Measurements from ENCODE around the gene HSD17B2.

Gene HSD17B2

DNA sequence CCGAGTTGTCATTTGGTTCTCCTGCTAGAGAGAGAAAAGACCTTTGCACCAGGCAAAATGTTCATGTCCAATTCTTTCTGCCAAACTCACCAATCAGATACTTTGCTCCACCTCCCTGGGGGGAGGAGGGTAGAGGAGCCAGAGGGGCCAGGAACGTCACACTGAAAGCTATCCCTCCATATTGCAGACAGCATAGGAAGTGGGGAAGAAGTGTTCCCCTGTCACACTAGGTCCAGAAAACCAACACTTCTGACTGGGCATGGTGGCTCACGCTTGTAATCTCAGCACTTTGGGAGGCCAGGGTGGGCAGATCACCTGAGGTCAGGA, 9.5 kb downstream of the HSD17B2 start:
- Mint-ChIP-seq H3K9me3 (no peaks in the 10 kb centered on the region), H3K27me3 (peaks cover 28% of the 10 kb centered on the region), H3K36me3 (ENCODE audit: insufficient read depth) (no peaks in the 10 kb centered on the region), H3K27ac (ENCODE audit: low read depth) (no peak overlapping the region), H3K4me3 (no peak overlapping the region), H3K4me1 (no peaks in the 10 kb centered on the region)
- ATAC-seq (replicated peaks; ENCODE audit: extremely low read depth, poor library complexity, severe bottlenecking): no peak
- no peak for DNase-seq (ENCODE audit: low spot score in 2 of 2)

DNA sequence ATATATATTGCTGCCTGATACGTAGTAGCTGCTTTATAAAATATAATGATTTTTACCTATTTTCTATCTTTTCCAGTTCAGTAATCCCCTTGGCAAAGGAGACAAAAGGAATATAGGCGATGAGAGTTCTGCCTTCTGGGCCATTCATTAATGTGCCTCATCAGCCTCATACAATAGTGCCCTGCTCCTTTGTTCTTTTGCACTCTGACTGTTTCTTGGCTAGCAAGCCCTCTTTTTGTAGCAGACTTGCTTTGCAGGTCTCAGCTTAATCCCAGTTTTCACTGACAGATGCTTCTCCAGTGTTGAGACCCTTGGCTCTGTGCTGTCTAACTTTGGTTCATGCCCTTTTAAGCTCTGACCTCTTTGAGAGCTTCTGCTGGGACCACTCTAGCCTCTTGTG, 10.4 kb downstream of the HSD17B2 start:
- Mint-ChIP-seq H3K36me3 (ENCODE audit: insufficient read depth) (no peaks in the 10 kb centered on the region), H3K9me3 (no peaks in the 10 kb centered on the region), H3K4me1 (no peaks in the 10 kb centered on the region), H3K27me3 (peaks cover 31% of the 10 kb centered on the region), H3K27ac (ENCODE audit: low read depth) (no peak overlapping the region), H3K4me3 (no peak overlapping the region)
- DNase-seq (ENCODE audit: low spot score in 2 of 2) (no peak), ATAC-seq (replicated peaks; ENCODE audit: extremely low read depth, poor library complexity, severe bottlenecking) (no peak)

GRCh38 chr16:82046541-82046940, 11.5 kb downstream of the HSD17B2 start:
- no peaks in the 10 kb centered on the region for H3K36me3 Mint-ChIP-seq (ENCODE audit: insufficient read depth)
- no peak overlapping the region for H3K27ac Mint-ChIP-seq (ENCODE audit: low read depth)
- DNase-seq (ENCODE audit: low spot score in 2 of 2): no peak
- H3K4me3 Mint-ChIP-seq: no peak overlapping the region
- peaks cover 42% of the 10 kb centered on the region for H3K27me3 Mint-ChIP-seq
- no peak for ATAC-seq (replicated peaks; ENCODE audit: extremely low read depth, poor library complexity, severe bottlenecking)
- no peaks in the 10 kb centered on the region for H3K9me3 Mint-ChIP-seq
- no peaks in the 10 kb centered on the region for H3K4me1 Mint-ChIP-seq

GRCh38 chr16:82046941-82047340, 11.9 kb downstream of the HSD17B2 start:
- peaks cover 42% of the 10 kb centered on the region for H3K27me3 Mint-ChIP-seq
- no peaks in the 10 kb centered on the region for H3K4me1 Mint-ChIP-seq
- H3K4me3 Mint-ChIP-seq: no peak overlapping the region
- no peaks in the 10 kb centered on the region for H3K36me3 Mint-ChIP-seq (ENCODE audit: insufficient read depth)
- H3K9me3 Mint-ChIP-seq: no peaks in the 10 kb centered on the region
- DNase-seq (ENCODE audit: low spot score in 2 of 2): no peak
- no peak overlapping the region for H3K27ac Mint-ChIP-seq (ENCODE audit: low read depth)
- no peak for ATAC-seq (replicated peaks; ENCODE audit: extremely low read depth, poor library complexity, severe bottlenecking)

- ATAC-seq (replicated peaks; ENCODE audit: extremely low read depth, poor library complexity, severe bottlenecking): no peak
Measured at GRCh38 chr16:82047374-82047773, 12.3 kb downstream of the HSD17B2 start.

GRCh38 chr16:82047787-82048186, 12.7 kb downstream of the HSD17B2 start:
- peaks cover 45% of the 10 kb centered on the region for H3K27me3 Mint-ChIP-seq
- H3K4me1 Mint-ChIP-seq: no peaks in the 10 kb centered on the region
- no peak overlapping the region for H3K4me3 Mint-ChIP-seq
- no peak overlapping the region for H3K27ac Mint-ChIP-seq (ENCODE audit: low read depth)
- H3K36me3 Mint-ChIP-seq (ENCODE audit: insufficient read depth): no peaks in the 10 kb centered on the region
- ATAC-seq (replicated peaks; ENCODE audit: extremely low read depth, poor library complexity, severe bottlenecking) (no peak), DNase-seq (ENCODE audit: low spot score in 2 of 2) (no peak)
- H3K9me3 Mint-ChIP-seq: no peaks in the 10 kb centered on the region

More at GRCh38 chr16:82047374-82047773, 12.3 kb downstream of the HSD17B2 start:
- no peaks in the 10 kb centered on the region for H3K36me3 Mint-ChIP-seq (ENCODE audit: insufficient read depth)
- H3K4me1 Mint-ChIP-seq: no peaks in the 10 kb centered on the region
- H3K4me3 Mint-ChIP-seq: no peak overlapping the region
- no peak overlapping the region for H3K27ac Mint-ChIP-seq (ENCODE audit: low read depth)
- no peaks in the 10 kb centered on the region for H3K9me3 Mint-ChIP-seq
- H3K27me3 Mint-ChIP-seq: peaks cover 42% of the 10 kb centered on the region
- DNase-seq (ENCODE audit: low spot score in 2 of 2): no peak

DNA sequence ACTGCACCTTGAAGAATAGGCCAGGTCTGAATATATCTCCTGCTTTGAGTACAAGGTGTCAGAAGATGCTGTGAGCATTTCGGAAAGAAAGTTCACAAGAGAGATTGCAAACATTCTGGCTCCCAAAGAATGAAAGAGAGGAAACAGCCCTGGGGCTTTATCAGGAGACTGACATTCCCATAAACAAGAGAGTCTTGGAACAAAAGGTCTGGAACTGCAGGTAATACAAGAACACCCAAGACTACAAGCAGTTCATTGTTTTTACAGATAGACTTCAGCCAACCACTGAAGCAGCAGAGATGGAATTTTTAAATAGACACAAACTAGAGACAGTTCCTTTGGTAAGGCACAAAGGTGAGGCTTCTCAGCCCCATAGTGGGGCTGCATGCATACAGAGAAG, 14.4 kb downstream of the HSD17B2 start:
- Mint-ChIP-seq H3K4me3 (no peak overlapping the region), H3K9me3 (no peaks in the 10 kb centered on the region), H3K4me1 (no peaks in the 10 kb centered on the region), H3K27me3 (peaks cover 58% of the 10 kb centered on the region), H3K36me3 (ENCODE audit: insufficient read depth) (no peaks in the 10 kb centered on the region), H3K27ac (ENCODE audit: low read depth) (no peak overlapping the region)
- ATAC-seq (replicated peaks; ENCODE audit: extremely low read depth, poor library complexity, severe bottlenecking) (no peak), DNase-seq (ENCODE audit: low spot score in 2 of 2) (no peak)

GRCh38 chr16:82050506-82050905, 15.5 kb downstream of the HSD17B2 start:
- no peaks in the 10 kb centered on the region for H3K9me3 Mint-ChIP-seq
- no peaks in the 10 kb centered on the region for H3K36me3 Mint-ChIP-seq (ENCODE audit: insufficient read depth)
- no peaks in the 10 kb centered on the region for H3K4me1 Mint-ChIP-seq
- no peak for DNase-seq (ENCODE audit: low spot score in 2 of 2)
- ATAC-seq (replicated peaks; ENCODE audit: extremely low read depth, poor library complexity, severe bottlenecking): no peak
- H3K27ac Mint-ChIP-seq (ENCODE audit: low read depth): no peak overlapping the region
- no peak overlapping the region for H3K4me3 Mint-ChIP-seq
- H3K27me3 Mint-ChIP-seq: peaks cover 68% of the 10 kb centered on the region

- no peak for DNase-seq (ENCODE audit: low spot score in 2 of 2)
- ATAC-seq (replicated peaks; ENCODE audit: extremely low read depth, poor library complexity, severe bottlenecking): no peak
- H3K9me3 Mint-ChIP-seq: no peaks in the 10 kb centered on the region
- no peak overlapping the region for H3K4me3 Mint-ChIP-seq
- no peaks in the 10 kb centered on the region for H3K4me1 Mint-ChIP-seq
- H3K27me3 Mint-ChIP-seq: peaks cover 73% of the 10 kb centered on the region
- H3K27ac Mint-ChIP-seq (ENCODE audit: low read depth): no peak overlapping the region
- H3K36me3 Mint-ChIP-seq (ENCODE audit: insufficient read depth): no peaks in the 10 kb centered on the region
Measured at GRCh38 chr16:82050909-82051357, 15.9 kb downstream of the HSD17B2 start.

DNA sequence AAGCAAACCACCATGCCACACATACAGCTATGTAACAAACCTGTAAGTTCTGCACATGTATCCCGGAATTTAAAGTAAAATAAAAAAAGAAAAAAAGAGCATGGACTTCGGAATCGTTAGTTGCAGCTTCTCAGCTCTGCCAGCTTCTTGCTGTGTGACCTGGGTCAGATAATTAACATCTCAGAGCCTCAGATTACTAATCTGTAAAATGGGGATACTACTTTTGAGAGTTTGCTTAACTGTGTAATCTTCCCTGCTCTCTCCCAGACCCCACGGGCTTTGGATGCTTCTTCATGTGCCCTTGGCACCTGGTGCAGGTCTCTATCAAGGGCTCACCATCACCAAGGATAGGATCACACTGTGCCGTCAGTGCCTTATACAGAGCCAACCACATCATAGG, 16.6 kb downstream of the HSD17B2 start:
- H3K9me3 Mint-ChIP-seq: no peaks in the 10 kb centered on the region
- H3K4me1 Mint-ChIP-seq: no peaks in the 10 kb centered on the region
- H3K27ac Mint-ChIP-seq (ENCODE audit: low read depth): no peak overlapping the region
- H3K36me3 Mint-ChIP-seq (ENCODE audit: insufficient read depth): no peaks in the 10 kb centered on the region
- ATAC-seq (replicated peaks; ENCODE audit: extremely low read depth, poor library complexity, severe bottlenecking) (no peak), DNase-seq (ENCODE audit: low spot score in 2 of 2) (no peak)
- H3K4me3 Mint-ChIP-seq: no peak overlapping the region
- peaks cover 73% of the 10 kb centered on the region for H3K27me3 Mint-ChIP-seq

GRCh38 chr16:82055117-82055516, 20.1 kb downstream of the HSD17B2 start:
- Mint-ChIP-seq H3K4me3 (no peak overlapping the region), H3K36me3 (ENCODE audit: insufficient read depth) (no peaks in the 10 kb centered on the region), H3K27me3 (peaks cover 64% of the 10 kb centered on the region), H3K4me1 (no peaks in the 10 kb centered on the region), H3K9me3 (no peaks in the 10 kb centered on the region), H3K27ac (ENCODE audit: low read depth) (no peak overlapping the region)
- DNase-seq (ENCODE audit: low spot score in 2 of 2) (no peak), ATAC-seq (replicated peaks; ENCODE audit: extremely low read depth, poor library complexity, severe bottlenecking) (no peak)

- no peak for DNase-seq (ENCODE audit: low spot score in 2 of 2)
- Mint-ChIP-seq H3K36me3 (ENCODE audit: insufficient read depth) (no peaks in the 10 kb centered on the region), H3K9me3 (no peaks in the 10 kb centered on the region), H3K27me3 (peaks cover 64% of the 10 kb centered on the region), H3K4me3 (no peak overlapping the region), H3K27ac (ENCODE audit: low read depth) (no peak overlapping the region), H3K4me1 (no peaks in the 10 kb centered on the region)
- ATAC-seq (replicated peaks; ENCODE audit: extremely low read depth, poor library complexity, severe bottlenecking): no peak
Measured at GRCh38 chr16:82055728-82056549, 20.9 kb downstream of the HSD17B2 start.

GRCh38 chr16:82056550-82056896, 21.5 kb downstream of the HSD17B2 start:
- no peak for DNase-seq (ENCODE audit: low spot score in 2 of 2)
- Mint-ChIP-seq H3K27me3 (peaks cover 59% of the 10 kb centered on the region), H3K27ac (ENCODE audit: low read depth) (no peak overlapping the region), H3K4me3 (no peak overlapping the region), H3K9me3 (no peaks in the 10 kb centered on the region), H3K36me3 (ENCODE audit: insufficient read depth) (no peaks in the 10 kb centered on the region), H3K4me1 (no peaks in the 10 kb centered on the region)
- ATAC-seq (replicated peaks; ENCODE audit: extremely low read depth, poor library complexity, severe bottlenecking): no peak

All from central memory CD8-positive, alpha-beta T cell (primary cell).